ENCODE data around the gene CELA2A.
"Not testable (repeated sequence)": the region's sequence is repeated elsewhere in the genome, so short reads cannot be mapped to it uniquely, and the experiment has no call there.

The CELA2A gene

DNA sequence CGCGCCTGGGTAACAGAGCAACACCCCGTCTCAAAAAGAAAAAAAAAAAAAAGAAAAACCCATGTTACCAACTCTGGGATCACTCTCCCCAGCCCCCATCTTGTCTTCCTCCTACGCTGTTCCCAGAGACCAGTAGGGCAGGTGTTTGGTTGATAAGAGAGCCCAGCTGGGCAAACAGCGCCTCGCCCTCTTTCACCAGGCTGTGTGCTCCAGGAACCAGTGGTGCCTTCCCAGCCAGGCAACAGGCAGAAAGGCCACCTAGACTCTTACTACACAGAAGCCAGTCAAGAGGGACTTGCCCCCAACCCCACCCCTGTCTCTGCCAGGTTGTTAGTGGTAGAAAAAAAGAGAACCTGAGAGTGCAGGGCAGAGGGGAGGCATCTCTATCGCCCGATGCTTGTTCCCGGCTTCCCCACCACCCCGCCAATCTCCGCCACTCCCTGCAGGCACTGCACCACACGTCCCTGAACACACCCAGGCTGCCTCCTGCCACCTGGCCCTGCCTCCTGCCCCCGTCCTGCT is 32.3 kb upstream of the CELA2A start:
- no peak for DNase-seq

DNA sequence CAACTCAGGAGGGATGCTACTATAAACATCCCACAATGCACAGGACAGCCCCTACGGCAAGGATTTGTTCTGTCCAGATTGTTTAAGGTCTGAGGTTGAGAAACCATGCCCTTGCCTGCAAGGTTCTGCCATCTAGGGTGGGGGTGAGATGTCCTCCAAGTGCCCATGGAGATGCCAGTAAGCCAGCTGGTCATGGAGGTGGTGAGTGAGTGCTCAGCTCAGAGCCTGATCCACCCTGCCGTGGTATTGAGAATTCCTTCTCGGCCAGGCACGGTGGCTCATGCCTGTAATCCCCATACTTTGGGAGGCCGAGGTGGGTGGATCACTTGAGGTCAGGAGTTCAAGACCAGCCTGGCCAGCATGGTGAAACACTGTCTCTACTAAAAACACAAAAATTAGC is 31.6 kb upstream of the CELA2A start:
- DNase-seq: no peak

DNA sequence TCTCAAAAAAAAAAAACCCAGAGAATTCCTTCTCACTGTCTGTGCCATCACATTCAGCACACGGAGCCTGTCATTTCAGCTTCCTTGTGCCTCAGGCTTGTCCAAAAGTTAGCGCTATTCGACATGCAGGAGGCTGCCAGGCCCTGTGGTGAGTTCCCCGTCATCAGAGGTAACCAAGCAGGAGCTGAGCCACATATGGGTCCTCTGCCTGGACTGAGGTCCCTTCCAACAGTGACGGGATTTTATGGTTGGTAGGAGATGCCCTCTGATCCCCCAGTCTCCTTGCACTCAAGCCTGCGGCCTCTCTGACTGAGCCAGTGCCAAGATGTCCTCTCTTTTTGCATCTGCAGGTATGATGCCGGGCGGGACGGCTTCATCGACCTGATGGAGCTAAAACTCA is 31.0 kb upstream of the CELA2A start:
- no peak for DNase-seq

DNA sequence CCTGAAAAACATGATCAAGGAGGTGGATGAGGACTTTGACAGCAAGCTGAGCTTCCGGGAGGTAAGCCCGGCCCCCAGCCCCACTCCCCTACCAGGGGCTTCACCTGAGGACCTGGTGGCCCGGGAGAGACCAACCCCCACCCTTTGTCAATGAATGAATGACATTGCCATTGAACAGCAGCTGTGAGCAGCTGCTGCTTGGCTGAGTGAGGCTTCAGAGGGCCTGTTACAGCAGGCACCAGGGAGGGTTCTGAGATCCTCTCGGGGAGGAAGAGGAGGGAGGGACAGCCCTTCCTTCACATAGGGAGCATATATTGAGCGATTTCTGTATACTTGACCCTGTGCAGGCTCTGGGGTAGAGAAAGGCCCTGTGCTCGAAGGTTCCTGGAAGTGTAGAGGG is 30.6 kb upstream of the CELA2A start:
- no peak for DNase-seq

DNA sequence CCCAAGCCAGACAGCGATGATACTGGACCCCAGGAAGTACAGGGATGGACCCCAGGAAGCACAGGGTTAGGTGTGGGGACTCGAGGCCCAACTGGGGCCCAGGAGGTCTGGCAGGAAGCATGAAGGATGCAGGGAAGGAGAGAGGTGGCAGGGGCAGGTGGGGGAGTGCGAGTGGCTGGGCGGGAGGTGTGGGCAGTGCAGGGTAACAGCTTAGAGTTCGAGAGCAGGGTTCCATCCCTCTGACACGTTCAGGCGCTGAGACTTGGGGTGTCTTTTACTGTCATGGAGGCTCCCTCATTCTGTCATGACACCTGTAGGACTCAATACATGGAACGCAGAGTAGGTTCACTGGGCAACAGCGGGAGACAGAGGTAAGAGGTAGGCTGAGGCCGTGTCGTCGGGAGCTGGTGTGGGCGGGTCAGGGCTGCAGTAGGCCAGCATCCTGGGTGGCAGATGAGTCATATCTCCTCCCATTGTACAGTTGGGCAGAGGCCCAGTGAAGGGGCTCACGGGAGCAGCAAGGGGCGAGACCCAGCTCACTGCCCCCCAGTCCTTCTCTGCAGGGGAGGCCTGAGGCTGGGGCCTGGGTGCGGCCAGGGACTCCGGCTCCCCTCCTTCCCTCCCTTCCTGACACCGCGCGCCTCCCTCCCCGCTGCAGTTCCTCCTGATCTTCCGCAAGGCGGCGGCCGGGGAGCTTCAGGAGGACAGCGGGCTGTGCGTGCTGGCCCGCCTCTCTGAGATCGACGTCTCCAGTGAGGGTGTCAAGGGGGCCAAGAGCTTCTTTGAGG is 29.8 kb upstream of the CELA2A start:
- DNase-seq: peak in 3 of 58 donors; percentile 8 to 37 (median 29)

- no peak for DNase-seq
Measured at GRCh38 chr1:15427280-15427666, 29.3 kb upstream of the CELA2A start.

- DNase-seq: not testable (repeated sequence)
Measured at GRCh38 chr1:15428252-15428651, 28.3 kb upstream of the CELA2A start.

DNA sequence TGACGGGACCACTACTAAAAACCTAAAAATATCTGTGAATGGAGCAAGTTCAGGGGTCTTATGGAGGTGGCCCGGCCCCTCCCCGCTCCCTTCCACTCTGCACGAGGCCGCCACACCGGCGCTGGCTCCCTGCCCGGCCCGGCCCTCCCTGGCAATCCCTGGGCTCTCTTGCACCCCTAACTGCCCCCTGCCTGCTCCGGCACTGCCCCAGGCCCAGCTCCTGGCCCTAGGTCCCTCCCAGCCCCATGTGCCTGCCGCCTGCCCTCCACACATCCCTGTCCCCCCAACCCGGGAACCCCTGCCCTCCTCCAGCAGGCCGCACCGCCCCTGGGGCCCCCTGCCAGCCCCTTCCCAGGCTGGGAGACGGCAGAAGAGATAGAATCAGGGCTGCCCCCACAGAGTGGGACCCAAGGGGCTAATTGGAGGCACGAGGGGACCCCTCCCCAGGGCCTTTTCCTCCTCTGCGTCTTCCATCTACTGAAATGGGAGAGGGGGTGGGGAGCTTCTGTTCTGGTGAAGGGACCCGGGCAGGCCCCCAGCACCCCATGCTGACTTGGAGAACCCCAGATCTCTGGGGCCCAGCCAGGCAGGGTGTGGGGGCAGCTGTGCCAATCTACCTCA is 27.6 kb upstream of the CELA2A start:
- DNase-seq: no peak

DNA sequence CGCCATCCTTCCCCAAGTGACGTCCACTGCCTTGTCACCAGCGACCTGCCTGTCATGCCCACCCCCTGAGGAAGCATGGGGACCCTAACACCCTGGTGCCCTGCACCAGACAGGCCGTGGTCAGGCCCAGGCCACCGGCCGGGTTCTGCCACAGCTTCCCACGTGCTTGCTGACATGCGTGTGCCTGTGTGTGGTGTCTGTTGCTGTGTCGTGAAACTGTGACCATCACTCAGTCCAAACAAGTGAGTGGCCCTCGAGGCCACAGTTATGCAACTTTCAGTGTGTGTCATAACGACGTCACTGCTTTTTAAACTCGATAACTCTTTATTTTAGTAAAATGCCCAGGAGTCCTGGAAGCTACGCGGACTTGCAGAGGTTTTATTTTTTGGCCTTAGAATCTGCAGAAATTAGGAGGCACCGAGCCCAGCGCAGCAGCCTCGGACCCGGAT is 26.8 kb upstream of the CELA2A start:
- DNase-seq: no peak

DNA sequence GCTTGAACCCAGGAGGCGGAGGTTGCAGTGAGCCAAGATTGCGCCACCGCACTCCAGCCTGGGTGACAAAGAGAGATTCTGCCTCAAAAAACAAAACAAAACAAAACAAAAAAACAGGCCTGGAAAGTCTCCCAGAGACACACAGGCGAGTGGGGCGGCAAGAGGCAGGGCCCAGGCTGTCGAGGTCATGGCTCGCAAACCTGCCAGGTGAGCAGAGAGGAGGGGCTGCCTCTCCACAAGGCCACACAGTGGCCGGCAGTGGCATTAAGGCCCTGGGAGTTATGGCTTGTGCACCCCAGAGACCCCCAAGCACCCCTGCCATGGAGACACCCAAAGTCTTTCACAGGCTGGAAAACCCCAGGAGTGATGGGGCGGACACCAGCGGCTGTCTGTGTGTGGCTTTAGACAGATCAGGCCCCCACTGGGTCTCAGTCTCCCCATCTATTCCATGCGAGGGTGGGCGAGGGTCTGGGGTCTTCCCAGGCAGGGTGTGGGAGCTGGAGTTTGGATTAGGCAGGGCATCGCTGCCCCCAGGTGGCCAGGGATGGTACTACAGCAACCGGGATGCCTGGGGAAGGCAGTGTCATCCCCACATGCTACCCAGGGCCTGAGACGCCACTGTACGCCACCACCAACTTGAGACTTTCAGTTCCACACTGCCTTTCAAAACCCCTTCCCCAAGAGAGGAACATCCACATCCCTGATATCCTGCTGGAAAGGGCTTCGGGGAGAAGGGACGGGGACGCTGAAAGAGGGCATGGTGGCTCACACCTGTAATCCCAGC is 25.6 kb upstream of the CELA2A start:
- DNase-seq: peak in 49 of 58 donors; percentile 17 to 83 (median 54)

- no peak for DNase-seq
Measured at GRCh38 chr1:15431571-15431948, 25.0 kb upstream of the CELA2A start.

GRCh38 chr1:15432324-15432723 is 24.2 kb upstream of the CELA2A start:
- DNase-seq: no peak

GRCh38 chr1:15433471-15433870 is 23.1 kb upstream of the CELA2A start:
- no peak for DNase-seq

GRCh38 chr1:15434739-15435138 is 21.8 kb upstream of the CELA2A start:
- not testable (repeated sequence) for DNase-seq

DNA sequence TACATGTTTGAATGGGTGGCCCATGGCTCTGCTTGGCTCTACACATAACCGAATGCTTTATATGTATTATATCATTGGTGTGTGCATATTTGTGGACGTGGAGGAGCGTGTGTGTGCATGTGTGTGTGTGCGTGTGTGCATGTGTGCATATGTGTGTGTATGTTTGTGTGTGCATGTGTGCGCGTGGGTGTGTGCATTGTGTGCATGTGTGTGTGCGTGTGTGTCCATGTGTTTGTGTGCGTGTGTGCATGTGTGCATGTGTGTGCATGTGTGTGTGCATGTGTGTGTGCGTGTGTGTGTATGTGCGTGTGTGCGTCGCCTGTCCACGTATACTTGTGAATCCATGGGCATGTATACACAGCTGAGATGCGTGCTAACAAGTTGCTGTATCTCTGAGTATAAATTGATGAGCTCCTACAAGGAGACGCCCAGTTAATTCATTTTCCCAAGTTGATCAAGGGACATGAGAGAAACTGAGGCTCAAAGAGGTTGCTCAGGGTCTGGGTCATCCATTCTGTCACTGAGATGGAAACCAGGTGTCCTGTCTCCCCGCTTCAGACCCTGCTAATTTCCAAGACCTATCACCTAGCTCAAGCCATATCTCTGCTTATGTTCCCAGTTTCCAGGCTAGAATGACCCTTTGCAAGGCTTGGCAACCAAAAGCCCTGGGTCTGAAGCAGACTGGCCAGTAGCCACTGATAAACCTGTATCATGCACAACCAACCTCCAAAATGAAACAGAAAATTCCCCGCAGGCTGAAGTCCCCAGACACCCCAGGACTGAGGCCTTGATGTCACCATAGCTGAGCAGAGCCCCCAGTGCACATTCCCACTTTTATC is 21.1 kb upstream of the CELA2A start:
- DNase-seq: no peak

DNA sequence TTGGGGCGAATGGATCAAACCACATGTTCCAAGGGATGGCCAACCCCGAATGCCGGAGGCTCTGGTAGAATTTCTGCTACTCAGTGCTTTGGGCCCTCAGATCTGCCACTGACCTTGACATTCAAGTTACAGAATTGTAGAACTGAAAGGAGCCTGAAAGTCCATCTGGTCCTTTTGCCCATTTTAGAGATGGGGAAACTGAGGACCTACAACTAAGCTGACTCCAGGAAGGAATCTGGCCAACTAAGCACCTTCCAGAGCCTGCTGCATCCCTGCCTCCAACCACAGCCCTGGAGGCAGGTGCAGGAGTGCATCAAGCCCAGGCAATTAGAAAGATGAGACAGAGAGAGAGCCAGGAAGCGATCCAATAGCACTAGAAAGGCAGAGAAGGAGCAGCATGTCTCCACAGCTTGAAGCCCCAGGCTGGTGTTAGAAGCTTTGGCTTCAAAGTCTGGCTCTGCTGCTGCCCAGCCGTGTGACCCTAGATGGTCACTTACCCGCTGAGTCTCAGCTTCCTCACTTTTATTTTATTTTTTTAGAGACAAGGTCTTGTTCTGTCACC is 19.6 kb upstream of the CELA2A start:
- DNase-seq: no peak

DNA sequence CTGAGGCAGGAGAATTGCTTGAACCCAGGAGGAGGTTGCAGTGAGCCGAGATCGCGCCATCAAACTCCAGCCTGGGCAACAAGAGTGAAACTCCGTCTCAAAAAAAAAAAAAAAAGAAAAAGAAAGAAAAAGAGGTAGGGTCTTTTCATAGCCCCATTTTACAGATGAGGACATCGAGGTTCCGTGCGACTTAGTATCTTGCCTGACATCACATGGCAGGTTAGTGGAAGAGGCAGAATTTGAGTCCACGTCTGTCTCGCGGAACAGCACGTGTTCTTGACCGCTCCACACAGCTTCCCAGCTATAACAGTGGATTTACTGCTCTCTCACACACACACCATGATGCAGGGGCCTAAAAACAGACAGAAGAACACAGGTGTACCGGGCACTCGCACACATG is 17.2 kb upstream of the CELA2A start:
- DNase-seq: no peak

DNA sequence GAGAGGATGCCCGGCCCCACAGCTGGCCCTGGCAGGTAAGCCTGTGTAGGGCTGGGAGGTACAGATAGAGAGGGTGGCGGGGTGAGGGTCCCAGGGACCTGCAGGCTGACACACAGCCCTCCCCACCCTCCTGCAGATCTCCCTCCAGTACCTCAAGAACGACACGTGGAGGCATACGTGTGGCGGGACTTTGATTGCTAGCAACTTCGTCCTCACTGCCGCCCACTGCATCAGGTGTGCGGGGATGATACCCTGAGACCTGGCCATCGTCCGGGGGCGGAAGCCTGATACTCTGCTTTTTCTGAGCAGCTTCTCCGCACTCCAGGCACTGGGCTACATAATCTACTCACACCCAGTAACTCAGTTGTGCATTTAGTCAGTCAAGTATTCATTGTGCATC is 16.2 kb upstream of the CELA2A start:
- no peak for DNase-seq

DNA sequence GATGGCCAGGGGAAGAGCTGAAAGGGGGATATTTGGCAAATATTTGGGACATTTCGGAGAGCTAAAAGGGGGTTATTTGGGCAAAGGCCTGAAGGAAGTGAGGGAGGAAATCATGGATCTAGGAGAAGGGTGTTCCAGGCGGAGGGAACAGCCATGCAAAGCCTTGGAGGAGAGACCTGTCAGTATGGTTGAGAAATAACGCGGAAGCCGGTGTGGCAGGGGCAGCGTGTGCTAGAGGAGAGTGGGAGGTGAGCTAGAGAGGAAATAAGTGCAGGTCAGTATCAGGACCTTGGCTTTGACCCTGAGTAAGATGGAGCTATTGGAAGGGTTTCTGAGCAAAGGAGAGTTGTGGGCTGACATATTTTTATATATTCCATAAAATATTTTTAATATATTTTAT is 15.3 kb upstream of the CELA2A start:
- no peak for DNase-seq

GRCh38 chr1:15442119-15442518 is 14.4 kb upstream of the CELA2A start:
- DNase-seq: no peak

DNA sequence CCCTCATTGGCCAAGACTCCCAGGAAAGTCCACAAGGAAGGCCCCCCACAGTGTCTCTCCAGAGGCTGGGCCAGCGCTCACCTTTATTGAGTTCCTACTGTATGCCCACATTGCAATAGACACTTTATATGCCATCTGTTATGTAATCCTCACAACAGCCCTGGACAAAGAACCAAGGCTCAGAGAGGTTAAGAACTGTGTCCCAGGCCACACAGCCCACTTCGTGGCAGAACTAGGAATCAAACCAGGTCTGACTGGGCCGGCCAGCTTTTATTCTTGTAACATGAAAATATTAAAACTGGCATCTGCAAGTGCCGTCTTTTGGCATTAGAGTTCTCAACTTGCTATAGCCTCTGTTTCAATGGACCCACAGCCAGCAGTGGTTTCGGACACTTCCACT is 13.8 kb upstream of the CELA2A start:
- no peak for DNase-seq

Measured in anterior cingulate cortex (tissue), 58 donors.